ENCODE data around the gene TMEM80. TPM values are rescaled to one million over a fixed set of nuclear protein-coding genes. Genes with fewer than 3 reads are reported as not detected.
A peak's percentile ranks its signal among the peaks of the same experiment; 100 is the strongest.

TMEM80 gene
- total RNA-seq, 4 donors from 2014 or later = 15.3 to 43.9 (median 38.1) TPM

DNA sequence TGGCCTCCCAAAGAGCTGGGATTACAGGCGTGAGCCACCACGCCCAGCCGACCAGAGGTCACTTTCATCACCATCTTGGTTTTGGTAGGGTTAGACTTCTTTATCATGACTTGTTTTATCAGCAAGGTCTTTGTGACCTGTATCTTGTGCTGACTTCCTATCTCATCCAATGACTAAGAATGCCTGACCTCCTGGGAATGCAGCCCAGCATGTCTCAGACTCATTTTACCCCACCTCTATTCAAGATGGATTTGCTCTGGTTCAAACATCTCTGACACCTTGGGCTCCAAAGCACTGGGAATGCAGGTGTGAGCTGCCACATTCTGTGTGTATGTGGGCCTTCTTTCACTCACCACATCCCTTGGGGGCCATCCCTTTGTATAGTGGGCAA lies 46.5 kb downstream of the TMEM80 start:
- H3K27ac ChIP-seq = no peak overlapping the region
- no peaks in the 10 kb centered on the region for H3K9me3 ChIP-seq
- peaks cover 0 to 5% of the 10 kb centered on the region in 2 donors for H3K27me3 ChIP-seq
- H3K4me1 ChIP-seq = peaks cover 0 to 19% (median 11%) of the 10 kb centered on the region in 4 donors
- H3K4me3 ChIP-seq = no peak overlapping the region
- WGBS, 2 donors = 92 to 95% methylated on average over 3 of the region's 3 CpGs
- H3K36me3 ChIP-seq = no peaks in the 10 kb centered on the region
- no peak for TF ChIP-seq EP300 (IDR thresholded peaks at IDR 0.05)
- no peak for TF ChIP-seq POLR2A (IDR thresholded peaks at IDR 0.05)
- TF ChIP-seq, protein P1, sequence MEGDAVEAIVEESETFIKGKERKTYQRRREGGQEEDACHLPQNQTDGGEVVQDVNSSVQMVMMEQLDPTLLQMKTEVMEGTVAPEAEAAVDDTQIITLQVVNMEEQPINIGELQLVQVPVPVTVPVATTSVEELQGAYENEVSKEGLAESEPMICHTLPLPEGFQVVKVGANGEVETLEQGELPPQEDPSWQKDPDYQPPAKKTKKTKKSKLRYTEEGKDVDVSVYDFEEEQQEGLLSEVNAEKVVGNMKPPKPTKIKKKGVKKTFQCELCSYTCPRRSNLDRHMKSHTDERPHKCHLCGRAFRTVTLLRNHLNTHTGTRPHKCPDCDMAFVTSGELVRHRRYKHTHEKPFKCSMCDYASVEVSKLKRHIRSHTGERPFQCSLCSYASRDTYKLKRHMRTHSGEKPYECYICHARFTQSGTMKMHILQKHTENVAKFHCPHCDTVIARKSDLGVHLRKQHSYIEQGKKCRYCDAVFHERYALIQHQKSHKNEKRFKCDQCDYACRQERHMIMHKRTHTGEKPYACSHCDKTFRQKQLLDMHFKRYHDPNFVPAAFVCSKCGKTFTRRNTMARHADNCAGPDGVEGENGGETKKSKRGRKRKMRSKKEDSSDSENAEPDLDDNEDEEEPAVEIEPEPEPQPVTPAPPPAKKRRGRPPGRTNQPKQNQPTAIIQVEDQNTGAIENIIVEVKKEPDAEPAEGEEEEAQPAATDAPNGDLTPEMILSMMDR (IDR thresholded peaks at IDR 0.05) = no peak
- no peak for DNase-seq (ENCODE audit: low spot score in 2 of 2)

DNA sequence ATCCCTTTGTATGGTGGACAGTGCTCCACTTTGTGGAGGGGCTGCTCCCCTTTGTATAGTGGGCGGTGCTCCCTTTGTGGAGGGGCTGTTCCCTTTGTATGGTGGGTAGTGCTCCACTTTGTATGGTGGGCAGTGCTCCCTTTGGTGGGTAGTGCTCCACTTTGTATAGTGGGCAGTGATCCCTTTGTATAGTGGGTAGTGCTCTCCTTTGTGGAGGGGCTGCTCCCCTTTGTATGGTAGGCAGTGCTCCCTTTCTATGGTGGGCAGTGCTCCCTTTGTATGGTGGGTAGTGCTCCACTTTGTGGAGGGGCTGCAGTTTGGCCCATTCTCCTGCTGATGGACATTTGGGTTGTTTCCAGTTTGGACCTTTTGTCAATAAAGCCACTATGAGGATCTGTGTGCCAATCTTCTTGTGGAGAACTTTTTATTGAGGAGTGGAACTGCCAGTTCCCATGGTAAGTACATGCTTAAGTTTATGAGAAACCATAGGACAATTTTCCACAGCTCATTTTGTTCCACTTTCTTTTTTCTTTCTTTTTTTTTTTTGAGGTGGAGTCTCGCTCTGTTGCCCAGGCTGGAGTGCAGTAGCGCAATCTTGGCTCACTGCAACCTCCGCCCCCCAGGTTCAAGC lies 47.1 kb downstream of the TMEM80 start:
- no peak for DNase-seq (ENCODE audit: low spot score in 2 of 2)
- Histone ChIP-seq H3K36me3 (no peaks in the 10 kb centered on the region), H3K27ac (no peak overlapping the region), H3K4me1 (peaks cover 0 to 14% (median 8%) of the 10 kb centered on the region in 4 donors), H3K4me3 (no peak overlapping the region), H3K9me3 (no peaks in the 10 kb centered on the region), H3K27me3 (peaks cover 0 to 5% of the 10 kb centered on the region in 2 donors)
- WGBS, 2 donors = 94 to 97% methylated on average over 3 to 4 of the region's 4 CpGs
- TF ChIP-seq, protein P1 (IDR thresholded peaks at IDR 0.05) = no peak
- TF ChIP-seq EP300 (IDR thresholded peaks at IDR 0.05) (no peak), POLR2A (IDR thresholded peaks at IDR 0.05) (no peak)

DNA sequence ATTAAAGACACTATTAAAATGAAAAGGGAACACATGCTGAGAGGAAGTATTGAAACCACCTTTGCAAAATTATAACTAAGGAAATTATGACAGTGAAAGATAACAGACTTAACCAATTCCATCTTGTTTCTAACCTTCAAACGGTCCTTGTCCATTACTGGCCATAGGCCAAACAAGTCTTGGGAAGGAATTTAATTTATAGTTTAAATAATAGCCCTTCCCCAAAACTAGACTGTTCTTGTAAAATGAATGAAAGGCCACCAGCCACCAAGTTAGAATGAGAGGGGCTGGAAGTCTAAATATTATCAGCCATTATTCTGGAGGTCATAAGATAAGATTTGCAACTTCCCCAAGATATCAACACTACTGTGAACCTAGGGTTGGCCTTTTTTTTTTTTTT lies 49.8 kb downstream of the TMEM80 start:
- Histone ChIP-seq H3K4me3 (no peak overlapping the region), H3K36me3 (no peaks in the 10 kb centered on the region), H3K27me3 (no peaks in the 10 kb centered on the region), H3K27ac (peak overlapping the region in 1 of 4 donors; percentile 98), H3K9me3 (no peaks in the 10 kb centered on the region), H3K4me1 (peaks cover 0 to 33% (median 26%) of the 10 kb centered on the region in 4 donors)
- 20 to 25% methylated on average over 1 of the region's 1 CpG for WGBS, 2 donors
- no peak for DNase-seq (ENCODE audit: low spot score in 2 of 2)
- no peak for TF ChIP-seq POLR2A (IDR thresholded peaks at IDR 0.05)
- TF ChIP-seq EP300 (IDR thresholded peaks at IDR 0.05) = no peak
- TF ChIP-seq, protein P1 (IDR thresholded peaks at IDR 0.05) = no peak

DNA sequence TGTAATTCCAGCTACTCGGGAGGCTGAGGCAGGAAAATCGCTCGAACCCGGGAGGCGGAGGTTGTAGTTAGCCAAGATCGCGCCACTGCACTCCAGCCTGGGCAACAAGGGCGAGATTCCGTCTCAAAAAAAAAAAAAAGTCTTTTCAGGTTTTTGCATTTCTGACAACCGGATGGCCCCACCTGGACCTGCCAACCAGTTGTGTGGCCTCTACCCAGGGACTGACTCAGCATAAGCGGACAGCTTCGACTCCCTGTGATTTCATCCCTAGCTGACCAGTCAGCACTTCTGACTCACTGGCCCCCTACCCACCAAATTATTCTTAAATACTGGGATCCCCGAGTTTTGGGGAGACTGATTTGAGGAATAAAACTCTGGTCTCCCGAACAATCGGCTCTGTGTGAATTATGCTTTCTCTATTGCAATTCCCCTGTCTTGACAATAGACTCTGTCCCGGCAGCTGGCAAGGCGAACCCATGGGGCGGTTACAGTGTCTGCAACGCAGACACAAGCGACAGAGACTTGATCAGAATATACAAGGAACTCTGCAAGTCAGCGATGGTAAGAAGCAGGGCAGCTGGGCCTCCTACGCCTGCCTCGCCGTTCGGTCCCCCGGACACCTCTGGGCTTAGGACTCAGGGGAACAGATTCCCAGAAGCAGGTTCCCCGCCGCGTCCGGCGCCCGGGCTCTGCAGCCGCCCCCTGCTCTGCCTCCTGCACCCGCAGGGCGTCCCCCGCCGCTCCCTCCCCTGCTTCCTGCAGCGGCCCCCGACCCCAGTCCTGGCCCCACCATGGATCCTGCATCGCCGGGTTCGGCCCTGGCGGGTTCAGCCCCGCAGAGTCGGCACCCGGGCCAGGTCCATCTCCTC lies 50.9 kb downstream of the TMEM80 start:
- peak overlapping the region; percentile 78 to 98 (median 96) for H3K27ac ChIP-seq
- 23 to 37% methylated on average over 29 to 46 of the region's 46 CpGs for WGBS, 2 donors
- H3K4me3 ChIP-seq = peak overlapping the region; percentile 72 to 100 (median 100)

More for the DNA sequence above, 50.9 kb downstream of the TMEM80 start:
- Histone ChIP-seq H3K36me3 (no peaks in the 10 kb centered on the region), H3K9me3 (no peaks in the 10 kb centered on the region), H3K27me3 (no peaks in the 10 kb centered on the region), H3K4me1 (peaks cover 0 to 33% (median 26%) of the 10 kb centered on the region in 4 donors)
- no peak for DNase-seq (ENCODE audit: low spot score in 2 of 2)
- TF ChIP-seq POLR2A (IDR thresholded peaks at IDR 0.05) (no peak), EP300 (IDR thresholded peaks at IDR 0.05) (no peak)
- TF ChIP-seq, protein P1 (IDR thresholded peaks at IDR 0.05) = no peak

All from tibial nerve (tissue), 4 donors.